Stimulated activated CD4-positive, alpha-beta T cell treated with anti-CD3 and anti-CD28 coated beads, Interleukin-1b, Interleukin-23, amount 100 ng/mL, for 1 hour (primary cell): ENCODE results near the gene ADCK2.
"Not testable (repeated sequence)": the region's sequence is repeated elsewhere in the genome, so short reads cannot be mapped to it uniquely, and the experiment has no call there.

Source experiments
- DNase-seq, 2 donors: peaks; one replicate each; pipeline ENCODE4 v3.0.0-alpha.2; 2020; ENCODE audit warnings: low read depth in 2 of 2

The ADCK2 gene

DNA sequence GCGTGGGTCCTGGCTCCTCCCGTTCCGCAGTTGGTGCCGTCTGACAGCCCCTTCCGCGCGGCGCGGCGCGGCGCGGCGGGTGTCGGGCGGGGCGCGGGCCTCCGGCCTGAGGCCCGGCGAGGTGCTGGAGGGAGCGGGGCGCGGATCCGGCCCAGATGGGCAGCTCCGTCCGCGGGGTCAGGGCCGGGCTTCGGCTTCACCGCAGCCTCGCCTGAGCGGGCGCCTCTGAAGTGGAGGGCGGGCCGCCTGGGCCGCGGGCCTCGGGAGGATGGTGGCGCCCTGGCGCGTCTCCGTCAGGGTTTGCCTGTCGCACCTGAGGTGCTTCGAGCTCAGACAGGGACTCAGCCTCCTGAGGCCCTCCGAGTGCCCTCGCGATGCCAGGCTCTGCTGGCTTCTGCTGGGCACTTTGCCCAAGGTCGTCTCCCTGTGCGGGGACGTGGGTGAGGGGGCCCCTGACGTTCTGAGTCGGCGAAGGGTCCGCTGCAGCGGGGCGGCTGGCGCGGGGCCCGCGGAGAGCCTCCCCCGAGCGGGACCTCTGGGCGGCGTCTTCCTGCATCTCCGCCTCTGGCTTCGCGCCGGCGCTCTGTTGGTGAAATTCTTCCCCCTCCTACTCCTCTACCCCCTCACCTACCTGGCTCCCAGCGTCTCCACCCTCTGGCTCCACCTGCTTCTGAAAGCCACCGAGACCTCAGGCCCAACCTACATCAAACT lies 473 bp downstream of the ADCK2 start:
- DNase-seq, result peak; percentile 9 to 11

DNA sequence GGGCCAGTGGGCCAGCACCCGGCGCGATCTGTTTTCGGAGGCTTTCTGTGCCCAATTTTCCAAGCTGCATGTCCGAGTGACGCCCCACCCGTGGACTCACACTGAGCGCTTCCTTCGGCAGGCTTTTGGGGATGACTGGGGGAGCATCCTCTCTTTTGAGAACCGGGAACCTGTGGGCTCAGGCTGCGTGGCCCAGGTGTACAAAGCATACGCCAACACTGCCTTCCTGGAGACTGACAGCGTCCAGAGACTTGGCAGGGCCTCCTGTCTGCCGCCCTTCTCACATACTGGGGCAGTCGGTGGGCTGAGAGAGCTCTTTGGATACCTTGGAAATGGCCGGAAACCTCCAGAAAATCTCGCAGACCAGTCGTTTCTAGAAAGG lies 1.0 kb downstream of the ADCK2 start:
- DNase-seq, result no peak

DNA sequence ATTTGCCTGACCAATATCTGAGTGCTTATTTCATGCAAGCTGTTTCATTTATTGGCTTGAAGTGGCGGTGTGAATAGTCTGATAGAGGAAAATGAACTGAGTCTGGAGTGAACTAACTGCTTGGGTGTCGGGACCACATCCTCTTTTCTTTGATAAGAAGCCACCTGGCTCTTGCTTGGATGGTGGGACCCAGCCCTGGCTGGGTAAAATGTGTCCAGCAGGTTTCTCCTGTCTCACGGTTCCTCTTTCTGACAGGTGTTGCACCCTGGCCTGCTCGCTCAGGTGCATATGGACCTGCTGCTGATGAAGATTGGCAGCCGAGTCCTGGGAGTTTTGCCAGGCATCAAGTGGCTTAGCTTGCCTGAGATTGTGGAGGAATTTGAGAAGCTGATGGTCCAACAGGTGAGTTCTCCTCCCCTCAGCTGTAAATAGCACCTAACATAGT lies 1.6 kb downstream of the ADCK2 start:
- DNase-seq, result no peak

DNA sequence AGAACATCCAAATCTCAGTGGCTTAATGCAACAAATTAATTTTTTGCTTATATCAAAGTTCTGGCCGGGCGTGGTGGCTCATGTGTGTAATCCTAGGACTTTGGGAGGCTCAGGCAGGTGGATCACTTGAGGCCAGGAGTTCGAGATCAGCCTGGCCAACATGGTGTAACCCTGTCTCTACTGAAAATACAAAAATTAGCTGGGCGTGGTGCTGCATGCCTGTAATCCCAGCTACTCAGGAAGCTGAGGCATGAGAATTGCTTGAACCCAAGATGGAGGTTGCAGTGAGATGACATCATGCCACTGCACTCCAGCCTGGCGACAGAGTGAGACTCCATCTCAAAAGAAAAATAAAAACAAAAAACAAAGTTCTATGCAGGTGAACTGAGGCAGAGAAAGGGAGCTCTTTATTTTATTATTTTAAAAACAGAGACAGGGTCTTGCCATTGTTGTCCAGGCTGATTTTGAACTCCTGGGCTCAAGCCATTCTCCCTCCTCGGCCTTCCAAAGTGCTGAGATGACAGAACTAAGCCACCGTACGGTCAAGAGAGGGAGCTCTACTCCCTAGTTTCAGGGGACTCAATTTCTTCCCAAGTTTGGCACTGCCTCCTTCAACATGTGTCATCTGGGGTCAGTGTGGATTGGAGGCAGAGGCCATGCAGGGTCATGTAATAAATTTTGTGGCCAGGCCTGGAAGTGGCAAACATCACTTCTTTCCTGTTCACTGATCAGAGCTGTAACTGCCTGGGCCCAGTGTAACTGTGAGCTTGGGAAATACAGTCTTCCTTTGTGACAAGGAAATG lies 2.4 kb downstream of the ADCK2 start:
- DNase-seq, result no peak

DNA sequence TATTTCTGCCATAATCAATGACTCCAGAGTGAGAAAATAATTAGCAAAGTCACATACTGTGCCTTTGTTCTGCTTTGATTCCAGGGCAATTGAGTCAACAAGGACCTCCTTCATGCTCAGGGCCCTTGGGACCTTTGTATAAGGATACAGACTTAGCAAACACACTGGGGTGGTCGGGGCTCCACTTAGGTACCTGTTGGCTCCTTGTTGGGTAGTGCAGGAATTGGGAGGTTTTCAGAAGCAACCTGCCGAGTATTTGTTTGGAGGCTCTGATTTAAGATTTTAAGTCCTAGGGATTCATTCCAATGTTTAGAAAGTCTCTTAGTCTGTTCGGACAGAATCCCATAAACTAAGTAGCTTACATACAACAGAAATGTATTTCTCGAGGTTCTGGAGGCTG lies 3.0 kb downstream of the ADCK2 start:
- no peak for DNase-seq

DNA sequence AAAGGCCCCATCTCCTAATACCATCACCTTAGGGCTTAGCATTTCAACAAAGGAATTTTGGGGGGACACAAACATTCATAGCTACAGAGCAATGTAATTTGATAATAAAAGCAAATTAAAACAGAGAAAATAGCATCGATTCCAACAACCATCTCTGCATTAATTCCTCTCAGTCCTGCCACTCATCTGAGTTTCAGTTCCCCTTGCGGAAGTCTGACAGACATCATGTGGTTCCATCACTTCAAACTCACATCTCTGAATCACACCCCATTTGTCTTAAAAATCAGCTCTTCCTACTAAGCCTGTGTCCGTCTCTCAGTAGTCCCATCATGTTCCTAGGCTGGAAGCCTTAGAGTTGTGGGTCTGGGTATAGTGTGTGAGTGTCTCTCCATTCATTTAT lies 3.6 kb downstream of the ADCK2 start:
- no peak for DNase-seq

DNA sequence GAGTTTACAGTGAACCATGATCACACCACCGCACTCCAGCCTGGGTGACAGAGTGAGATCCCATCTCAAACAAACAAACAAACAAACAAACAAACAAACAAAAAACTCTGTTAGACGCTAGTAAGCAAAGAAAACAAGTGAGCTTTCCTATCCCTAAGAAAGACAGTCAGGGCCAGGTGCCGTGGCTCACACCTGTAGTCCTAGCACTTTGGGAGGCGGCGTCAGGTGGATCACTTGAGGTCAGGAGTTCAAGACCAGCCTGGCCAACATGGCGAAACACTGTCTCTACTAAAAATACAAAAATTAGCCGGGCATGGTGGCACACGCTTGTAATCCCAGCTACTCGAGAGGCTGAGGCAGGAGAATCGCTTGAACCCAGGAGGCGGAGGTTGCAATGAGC lies 4.2 kb downstream of the ADCK2 start:
- DNase-seq, result not testable (repeated sequence)

DNA sequence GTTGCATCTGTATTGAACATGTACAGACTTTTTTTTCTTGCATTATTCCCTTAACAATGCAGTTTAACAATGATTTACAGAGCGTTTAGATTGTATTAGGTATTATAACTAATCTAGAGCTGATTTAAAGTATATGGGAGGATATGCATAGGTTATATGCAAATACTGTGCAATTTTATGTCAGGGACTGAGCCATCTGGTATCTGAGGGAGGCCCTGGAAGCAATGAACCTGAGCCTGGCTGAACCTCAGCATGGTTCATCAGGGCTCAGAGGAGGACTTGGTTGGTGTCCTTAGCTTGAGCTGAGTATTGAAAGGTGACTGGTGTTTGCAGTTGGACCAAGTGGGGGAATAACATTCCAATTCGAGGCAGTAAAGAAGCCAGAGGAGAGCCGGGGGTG lies 4.8 kb downstream of the ADCK2 start:
- DNase-seq, result no peak

DNA sequence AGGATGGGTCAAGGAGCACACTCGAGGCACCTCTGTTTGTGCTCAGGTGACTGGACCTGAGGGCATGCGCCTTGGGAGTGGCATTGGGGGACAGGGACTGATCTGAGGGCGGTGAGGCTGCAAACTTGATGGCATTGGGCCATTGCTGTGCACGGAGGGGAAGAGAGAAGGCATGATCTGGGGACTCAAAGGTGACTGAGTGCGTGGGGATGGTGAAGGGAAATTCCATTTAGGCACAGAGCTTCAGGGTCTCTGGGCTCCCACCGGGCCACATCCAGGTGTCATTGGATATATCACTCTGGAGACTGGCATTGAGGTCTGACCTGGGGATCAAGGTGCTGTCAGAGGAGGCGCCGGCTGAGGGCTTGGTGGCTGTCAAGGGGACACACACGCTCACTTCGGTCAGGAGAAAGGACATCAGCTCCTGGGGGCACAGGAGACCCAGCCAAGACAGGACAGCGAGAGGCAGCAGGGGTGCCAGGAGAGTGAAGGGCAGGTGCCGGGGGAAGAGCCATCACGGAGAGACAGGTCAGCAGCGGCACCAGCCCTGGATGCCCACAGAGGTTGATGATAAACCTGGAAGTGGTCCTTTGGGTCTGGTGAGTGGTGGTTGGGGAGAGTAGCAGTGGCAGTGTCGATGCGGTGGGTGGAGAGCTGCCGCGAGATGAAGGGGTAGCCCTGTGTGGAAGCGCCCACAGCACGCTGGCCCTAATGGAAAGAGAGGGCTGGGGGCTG lies 5.5 kb downstream of the ADCK2 start:
- DNase-seq, result no peak

DNA sequence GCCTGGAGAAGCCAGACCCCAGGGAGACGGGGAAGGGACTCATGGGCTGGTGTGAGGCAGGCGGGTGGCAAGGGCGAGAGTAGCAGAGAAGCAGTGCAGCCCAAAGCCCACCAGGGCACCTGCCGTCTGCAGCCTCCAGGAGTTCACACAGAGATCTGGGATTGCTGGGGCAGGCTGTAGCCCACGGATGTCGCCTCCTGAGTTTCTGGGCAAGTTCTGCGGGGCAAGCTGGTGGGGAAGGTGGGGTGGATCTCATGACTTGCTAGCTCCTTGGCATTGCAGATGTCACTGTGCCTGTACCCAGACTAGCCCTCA lies 6.0 kb downstream of the ADCK2 start:
- DNase-seq, result no peak

DNA sequence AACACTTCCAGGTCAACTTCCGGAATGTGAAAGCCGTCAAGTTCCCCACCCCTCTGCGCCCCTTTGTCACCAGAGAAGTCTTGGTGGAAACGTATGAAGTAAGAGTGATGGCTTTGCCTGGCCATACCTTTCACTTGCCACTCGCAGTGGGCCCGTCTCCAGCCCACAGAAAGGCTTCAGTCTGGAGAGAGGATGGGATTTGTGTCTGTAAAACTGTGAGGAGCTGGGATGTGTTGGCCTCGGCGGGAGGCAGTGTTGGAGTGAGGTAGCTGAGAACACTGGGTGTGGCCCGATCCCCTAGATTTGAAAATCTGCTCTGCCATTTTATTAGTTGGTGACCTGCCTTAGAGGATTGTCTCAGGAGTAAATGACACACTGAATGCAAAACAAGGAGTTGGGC lies 6.4 kb downstream of the ADCK2 start:
- no peak for DNase-seq

DNA sequence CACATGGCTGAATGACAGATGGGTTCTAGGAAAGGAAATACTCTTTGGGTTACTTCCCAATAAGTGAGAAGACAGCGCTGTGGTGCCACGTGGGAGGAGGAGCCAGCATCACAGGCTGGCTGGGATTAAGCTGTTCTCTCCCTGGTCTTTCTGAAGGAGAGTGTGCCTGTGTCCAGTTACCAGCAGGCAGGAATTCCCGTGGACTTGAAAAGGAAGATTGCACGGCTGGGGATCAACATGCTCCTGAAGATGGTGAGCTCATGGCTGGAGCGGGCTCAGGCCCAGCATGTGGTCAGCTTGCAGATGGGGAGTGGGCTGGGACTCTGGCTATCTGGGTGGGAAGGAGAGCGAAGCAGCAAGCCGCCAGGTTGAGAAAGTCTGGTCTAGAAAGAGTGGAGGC lies 8.1 kb downstream of the ADCK2 start:
- DNase-seq, result no peak

DNA sequence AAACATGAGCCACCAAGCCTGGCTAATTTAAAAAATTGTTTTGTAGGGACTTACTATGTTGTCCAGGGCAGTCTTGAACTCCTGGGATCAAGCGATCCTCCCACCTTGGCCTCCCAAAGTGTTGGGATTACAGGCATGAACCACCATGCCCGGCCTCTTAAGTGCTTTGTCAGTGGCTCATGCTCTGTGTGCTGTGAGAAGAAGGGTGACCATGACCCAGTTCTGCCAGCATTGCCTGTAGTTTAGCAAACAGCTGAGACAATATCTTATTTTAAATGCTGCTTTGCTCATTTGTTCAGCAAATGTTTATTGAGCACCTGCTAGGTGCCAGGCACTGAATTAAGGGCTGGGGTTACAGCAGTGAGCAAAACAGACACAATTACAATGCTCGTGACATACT lies 9.0 kb downstream of the ADCK2 start:
- no peak for DNase-seq

DNA sequence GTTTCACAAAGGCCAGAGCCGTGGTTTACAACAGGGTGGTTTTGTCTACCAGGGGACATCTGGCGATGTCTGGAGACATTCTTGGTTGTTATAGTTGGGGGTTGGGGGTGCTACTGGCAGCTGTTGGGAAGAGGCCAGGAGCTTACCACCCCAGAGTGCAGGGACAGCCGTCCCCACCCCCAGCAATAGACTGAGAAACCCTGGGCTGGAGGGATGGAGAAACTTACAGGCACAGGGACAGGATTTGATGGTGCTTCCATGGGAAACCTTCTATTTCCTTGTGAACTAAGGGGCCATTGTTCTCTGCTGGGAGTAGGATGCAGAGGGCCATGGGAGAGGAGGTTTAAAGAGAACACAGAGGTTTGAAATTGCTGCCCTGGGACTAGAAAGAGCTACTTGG lies 10.9 kb downstream of the ADCK2 start:
- DNase-seq, result no peak

DNA sequence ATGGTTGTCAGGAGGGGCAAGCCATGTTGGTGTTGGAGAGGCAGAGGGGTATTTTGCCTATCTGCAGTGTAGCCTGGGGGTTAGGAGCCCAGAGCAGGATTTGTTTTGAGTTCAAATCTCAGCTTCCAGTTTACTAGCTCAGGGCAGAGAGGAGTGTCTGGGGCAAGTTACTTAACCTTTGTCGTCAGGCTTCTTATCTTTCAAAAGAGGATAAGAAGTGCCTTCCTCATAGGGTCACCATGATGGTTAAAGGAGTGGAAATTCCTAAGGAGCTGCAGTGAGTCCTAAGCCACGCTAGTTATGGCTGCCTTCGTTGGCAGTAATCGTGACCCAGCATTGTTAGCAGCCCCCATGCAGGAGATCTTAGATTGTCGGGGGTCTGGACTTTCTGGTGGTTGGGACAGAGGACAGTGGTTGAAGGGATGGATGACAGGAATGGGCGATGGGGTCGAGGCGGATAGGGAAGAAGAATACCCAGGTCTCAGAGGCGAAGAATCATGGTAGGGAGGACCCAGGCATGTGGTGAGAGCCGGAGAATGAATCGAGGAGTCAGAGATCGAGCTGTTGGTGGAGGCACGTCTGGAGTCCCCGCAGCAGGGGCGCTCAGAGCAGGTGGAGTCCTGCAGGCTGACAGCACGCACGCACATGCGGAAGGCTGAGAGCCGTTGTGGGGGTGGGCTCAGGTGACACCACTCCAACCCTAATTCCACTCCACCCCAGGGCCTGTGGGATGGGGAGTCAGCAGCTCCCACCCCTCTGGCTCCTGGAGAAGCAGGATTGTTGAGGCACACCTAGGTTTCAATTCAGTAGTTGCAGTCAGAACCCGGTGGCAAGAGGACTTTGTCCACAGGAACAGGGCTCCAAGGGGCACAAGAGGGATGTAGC lies 11.6 kb downstream of the ADCK2 start:
- DNase-seq, result no peak

DNA sequence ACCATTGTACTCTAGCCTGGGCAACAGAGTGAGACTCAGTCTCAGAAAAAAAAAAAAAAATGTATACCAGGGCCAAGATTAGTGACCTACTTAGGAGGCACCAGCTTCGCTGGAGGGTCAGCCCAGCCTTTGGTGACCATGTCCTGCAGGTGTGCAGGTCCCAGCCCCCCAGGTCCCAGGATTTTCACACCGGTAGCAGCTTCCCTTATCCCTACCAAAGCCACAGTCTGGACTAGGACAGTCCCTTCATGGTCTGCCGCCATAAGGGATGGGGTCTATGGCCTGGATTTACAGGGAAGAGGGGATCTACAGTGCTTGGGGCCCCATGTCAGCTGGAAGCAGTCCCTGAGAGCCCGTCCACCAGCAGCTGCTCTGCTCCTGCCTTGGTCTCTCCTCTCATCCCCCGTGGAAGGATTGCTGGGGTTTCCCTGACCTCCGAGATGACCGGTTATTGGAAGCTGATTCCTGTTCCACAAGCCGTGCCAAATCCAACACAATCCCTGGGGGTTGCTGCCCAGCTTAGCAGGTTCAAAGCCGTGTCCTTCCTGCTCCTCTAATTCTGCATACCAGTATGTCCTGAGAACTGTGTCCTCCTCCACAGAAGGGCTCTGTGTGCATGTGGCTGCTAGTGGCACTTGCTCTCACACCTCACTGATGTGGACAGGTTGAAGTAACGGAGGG lies 12.8 kb downstream of the ADCK2 start:
- DNase-seq, result no peak

DNA sequence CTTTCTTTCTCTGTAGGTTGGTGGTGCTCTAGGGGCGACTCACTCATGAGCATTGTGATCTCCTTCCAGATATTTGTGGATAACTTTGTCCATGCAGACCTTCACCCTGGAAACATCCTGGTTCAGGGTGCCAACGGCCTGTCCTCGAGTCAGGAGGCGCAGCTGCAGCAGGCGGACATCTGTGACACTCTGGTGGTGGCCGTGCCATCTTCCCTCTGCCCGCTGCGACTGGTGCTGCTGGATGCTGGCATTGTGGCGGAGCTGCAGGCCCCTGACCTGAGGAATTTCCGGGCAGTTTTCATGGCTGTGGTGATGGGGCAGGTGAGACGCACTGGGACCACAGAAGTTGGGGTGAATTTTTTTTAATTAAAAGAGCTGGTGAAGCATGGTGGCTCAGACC lies 14.2 kb downstream of the ADCK2 start:
- DNase-seq, result no peak

DNA sequence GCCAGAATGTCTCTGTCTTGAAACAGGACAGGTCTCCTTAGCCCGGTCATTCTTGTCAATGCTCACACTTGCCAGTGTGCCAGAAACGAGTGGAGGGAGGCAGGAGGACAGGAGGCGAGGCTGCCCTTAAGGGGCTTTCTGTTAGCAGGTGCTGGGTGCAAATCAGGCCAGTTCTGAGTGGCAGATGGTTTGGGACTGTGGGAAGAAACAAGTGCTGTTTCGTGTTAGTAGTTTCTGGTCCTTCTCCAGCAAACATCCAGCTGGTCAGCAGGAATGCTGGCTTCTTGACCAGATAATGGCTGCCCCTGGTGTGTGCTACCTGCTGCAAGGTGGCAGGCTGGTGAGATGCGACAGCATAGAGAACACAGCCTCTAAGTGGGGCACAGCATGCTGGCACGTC lies 15.6 kb downstream of the ADCK2 start:
- no peak for DNase-seq

DNA sequence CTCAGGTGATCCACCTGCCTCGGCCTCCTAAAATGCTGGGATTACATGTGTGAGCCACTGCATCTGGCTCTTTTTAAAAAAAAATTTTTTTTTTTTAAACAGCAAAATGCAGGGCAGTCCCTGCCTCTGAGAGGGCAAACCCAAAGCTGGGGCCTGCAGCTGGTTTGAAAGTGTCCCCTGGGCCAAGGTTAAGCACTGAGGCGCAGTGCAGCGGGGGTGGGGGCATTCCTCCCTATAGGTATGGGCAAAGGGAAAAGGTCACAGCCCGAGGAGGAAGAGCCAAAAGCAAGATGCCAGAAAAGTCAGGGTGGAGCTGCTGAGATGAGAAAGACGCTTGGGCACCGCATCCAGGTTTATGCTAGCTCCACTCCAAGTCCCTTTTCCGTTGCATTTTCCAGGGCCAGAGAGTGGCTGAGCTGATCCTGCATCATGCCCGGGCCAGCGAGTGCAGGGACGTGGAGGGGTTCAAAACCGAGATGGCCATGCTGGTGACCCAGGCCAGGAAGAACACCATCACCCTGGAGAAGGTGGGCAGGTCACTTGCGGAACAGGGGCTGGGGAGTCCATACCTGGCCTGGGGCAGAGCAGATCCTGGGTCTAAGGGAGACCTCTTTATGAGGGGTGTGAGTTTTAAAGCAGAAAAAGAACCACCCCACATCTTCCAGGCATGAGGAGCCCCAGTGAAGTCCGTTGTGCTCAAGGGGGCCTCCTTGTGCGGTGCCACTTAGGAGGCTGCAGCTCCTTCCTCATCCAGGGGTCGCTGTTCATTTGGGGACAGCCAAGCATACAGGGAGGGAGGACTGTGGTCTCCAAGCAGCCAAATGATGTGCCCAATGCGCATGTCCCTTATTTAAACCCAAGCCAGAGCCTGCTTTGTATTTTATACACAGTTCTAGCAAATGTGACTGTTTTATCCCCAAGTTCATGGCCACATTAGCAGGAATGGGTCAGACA lies 16.7 kb downstream of the ADCK2 start:
- no peak for DNase-seq

DNA sequence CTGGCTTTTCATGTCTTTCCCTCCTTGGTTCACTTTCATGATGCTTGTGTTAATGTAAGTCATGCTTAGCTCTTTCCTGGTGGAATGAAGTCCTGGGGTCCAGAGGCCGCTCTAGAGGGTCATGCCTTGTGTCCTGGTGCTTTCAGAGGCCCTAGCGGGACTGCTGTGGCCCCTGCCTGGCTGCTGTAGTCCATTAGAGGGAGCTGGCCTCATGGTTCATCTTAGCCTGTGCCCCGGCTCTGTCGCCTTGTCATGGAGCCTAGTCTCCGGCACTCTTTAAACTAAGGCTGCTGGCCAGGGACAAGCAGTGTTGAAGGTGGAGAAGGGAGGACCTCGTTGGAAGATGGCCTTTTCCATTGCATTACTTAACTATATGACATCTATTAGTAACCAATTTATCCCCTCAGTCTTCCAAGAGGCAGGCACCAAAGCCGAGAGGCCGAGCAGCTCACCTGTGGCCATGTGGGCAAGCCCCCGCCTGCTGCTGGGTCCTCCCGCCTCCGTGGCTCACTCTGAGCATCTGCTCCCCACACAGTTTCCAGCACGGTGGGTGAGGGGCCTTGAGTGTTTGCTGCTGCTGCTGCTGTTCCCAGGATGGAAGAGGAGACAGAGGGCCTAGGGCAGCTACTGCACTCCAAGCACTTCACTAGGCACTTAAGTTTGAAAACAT lies 18.8 kb downstream of the ADCK2 start:
- DNase-seq, result no peak
